ENCODE results near the gene LRGUK. TPM values are rescaled to one million over a fixed set of nuclear protein-coding genes. Genes with fewer than 3 reads are reported as not detected.

The LRGUK gene
- total and polyA plus RNA-seq, 2 of the 4 experiments (the other 2 are of a cell fraction) = 0.07 TPM; not detected in 1

GRCh38 chr7:134167841-134168240 lies 40.7 kb downstream of the LRGUK start:
- H2BK120ac ChIP-seq (ENCODE audit: low read depth, low read length) = no peak overlapping the region
- no peak overlapping the region for H3K23ac ChIP-seq (ENCODE audit: low read depth, low read length)
- H2BK5ac ChIP-seq (ENCODE audit: low read depth, low read length, poor library complexity, severe bottlenecking) = no peak overlapping the region
- H4K91ac ChIP-seq (ENCODE audit: insufficient read depth, low read depth, low read length) = no peak overlapping the region
- DNase-seq = no peak
- dilution Hi-C loops (cut with HindIII; ENCODE audit: low sequenced_read_pairs, unreplicated experiment) = no loop called here
- no peak overlapping the region for H3K18ac ChIP-seq (ENCODE audit: low read depth, low read length)
- no peak overlapping the region for H3K27ac ChIP-seq (ENCODE audit: insufficient read depth, low read length)
- no peak overlapping the region for H3K4me3 ChIP-seq (ENCODE audit: insufficient read depth, low read depth, low read length)
- no peak for ATAC-seq (ENCODE audit: low read depth)
- in situ Hi-C loops (cut with MboI; ENCODE audit: low sequenced_read_pairs) = no loop called here
- H3K4ac ChIP-seq (ENCODE audit: low read depth, low read length) = no peak overlapping the region
- H3K14ac ChIP-seq (replicated peaks; ENCODE audit: low read depth, low read length) = no peak overlapping the region
- no peaks in the 10 kb centered on the region for H3K4me1 ChIP-seq (ENCODE audit: control insufficient read depth, insufficient read depth, low read length)
- no TSS peak for BruUV-seq (replicated peaks)
- H3K79me1 ChIP-seq (ENCODE audit: low read depth in 1 of 2, low read length in 2 of 2) = no peaks in the 10 kb centered on the region
- no peak overlapping the region for H3K56ac ChIP-seq (ENCODE audit: extremely low read depth, insufficient read depth, low read length)
- H4K5ac ChIP-seq (ENCODE audit: low read depth, low read length) = no peak overlapping the region
- no peak overlapping the region for H2AK9ac ChIP-seq (replicated peaks; ENCODE audit: low read depth, low read length, poor library complexity)
- TF ChIP-seq MXI1 (IDR thresholded peaks at IDR 0.05; ENCODE audit: borderline replicate concordance, low read depth, low read length) = no peak
- no peaks in the 10 kb centered on the region for H3K36me3 ChIP-seq (ENCODE audit: control insufficient read depth, insufficient read depth, low read length)
- CTCF ChIA-PET = no interaction called here
- H2BK20ac ChIP-seq (ENCODE audit: low read depth, low read length) = no peak overlapping the region
- no CpG with 5 or more reads among the region's 1 CpG for WGBS, 2 experiments (ENCODE audit: extremely low coverage in 2 of 2, insufficient read length in 1 of 2)
- no peak overlapping the region for H2AFZ ChIP-seq (replicated peaks; ENCODE audit: low read length, poor library complexity)
- H3K9ac ChIP-seq (ENCODE audit: low read depth, low read length) = no peak overlapping the region
- no peak overlapping the region for H3K4me2 ChIP-seq (ENCODE audit: low read depth, low read length)
- H3K9me3 ChIP-seq (ENCODE audit: control insufficient read depth, insufficient read depth, low read length) = no peaks in the 10 kb centered on the region
- H3K27me3 ChIP-seq (ENCODE audit: control insufficient read depth, insufficient read depth, low read length) = peaks cover 3% of the 10 kb centered on the region; the same call in 1 of the 2 replicates
- H3K9me1 ChIP-seq (ENCODE audit: insufficient read depth, low read length) = no peaks in the 10 kb centered on the region; the same call in 1 of the 2 replicates
- H2AK5ac ChIP-seq (ENCODE audit: low read depth, low read length) = no peak overlapping the region
- intact Hi-C loops (cut with micrococcal nuclease) = no loop called here
- no peaks in the 10 kb centered on the region for H4K20me1 ChIP-seq (ENCODE audit: insufficient read depth, low read length)
- POLR2A ChIA-PET (ENCODE audit: unreplicated experiment) = no interaction called here
- no peak overlapping the region for H4K8ac ChIP-seq (ENCODE audit: low read depth in 2 of 2, low read length in 2 of 2)
- no peak overlapping the region for H2BK15ac ChIP-seq (ENCODE audit: low read depth, low read length)
